Tibial nerve (tissue), 3 donors: ENCODE data around the gene ANAPC7.

Experiments used
- CTCF ChIP-seq, 5 experiments: fragments of 200-600 bp in 3 of 5; fragments of 450-650 bp in 2 of 5; sonication (generic) in 3 of 5; IDR thresholded peaks; one replicate each; pipeline ENCODE4 v1.5.1; 2016 to 2019; ENCODE audit warnings: antibody characterized with exemption in 5 of 5, mild to moderate bottlenecking in 3 of 5, moderate library complexity in 2 of 5
- POLR2A ChIP-seq, 2 donors: fragments of 450-650 bp; IDR thresholded peaks; one replicate each; pipeline ENCODE4 v1.6.1; 2017; ENCODE audit warnings: antibody characterized with exemption in 2 of 2, mild to moderate bottlenecking in 2 of 2, moderate library complexity in 2 of 2

GRCh38 chr12:110421701-110422100, 18.2 kb upstream of the ANAPC7 start:
- TF ChIP-seq CTCF (IDR thresholded peaks at IDR 0.05) (no peak), POLR2A (IDR thresholded peaks at IDR 0.05) (no peak)
